Stimulated activated CD8-positive, alpha-beta memory T cell treated with anti-CD3 and anti-CD28 coated beads, Interleukin-15, amount 100 ng/mL, for 4 hours (primary cell): ENCODE data around the gene CMTM7.
"Not testable (repeated sequence)": the region's sequence is repeated elsewhere in the genome, so short reads cannot be mapped to it uniquely, and the experiment has no call there.

ENCODE experiments used
- DNase-seq, 2 donors: peaks; one replicate each; pipeline ENCODE4 v3.0.0-alpha.2; 2020; ENCODE audit warnings: low read depth in 2 of 2

Gene CMTM7

DNA sequence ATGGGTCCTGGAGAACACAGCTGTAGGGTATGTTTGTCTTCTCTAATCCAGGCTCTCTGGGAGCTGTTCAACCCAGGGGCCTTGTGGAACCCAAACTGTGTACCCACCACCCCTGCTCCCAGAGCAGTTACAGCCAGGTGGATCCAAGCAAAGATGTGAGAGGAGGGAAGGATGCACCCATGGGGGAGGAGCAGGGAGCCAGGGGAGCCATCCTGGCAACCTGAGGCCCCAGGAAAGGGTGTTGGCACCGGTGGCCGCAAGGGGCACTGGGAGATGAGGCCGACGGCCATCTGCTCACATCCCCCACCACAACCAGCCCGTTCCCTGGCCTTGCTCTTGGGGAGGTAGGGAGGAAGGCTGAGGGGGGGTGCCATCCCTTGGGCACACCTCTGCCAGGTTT, 67.8 kb downstream of the CMTM7 start:
- no peak for DNase-seq

DNA sequence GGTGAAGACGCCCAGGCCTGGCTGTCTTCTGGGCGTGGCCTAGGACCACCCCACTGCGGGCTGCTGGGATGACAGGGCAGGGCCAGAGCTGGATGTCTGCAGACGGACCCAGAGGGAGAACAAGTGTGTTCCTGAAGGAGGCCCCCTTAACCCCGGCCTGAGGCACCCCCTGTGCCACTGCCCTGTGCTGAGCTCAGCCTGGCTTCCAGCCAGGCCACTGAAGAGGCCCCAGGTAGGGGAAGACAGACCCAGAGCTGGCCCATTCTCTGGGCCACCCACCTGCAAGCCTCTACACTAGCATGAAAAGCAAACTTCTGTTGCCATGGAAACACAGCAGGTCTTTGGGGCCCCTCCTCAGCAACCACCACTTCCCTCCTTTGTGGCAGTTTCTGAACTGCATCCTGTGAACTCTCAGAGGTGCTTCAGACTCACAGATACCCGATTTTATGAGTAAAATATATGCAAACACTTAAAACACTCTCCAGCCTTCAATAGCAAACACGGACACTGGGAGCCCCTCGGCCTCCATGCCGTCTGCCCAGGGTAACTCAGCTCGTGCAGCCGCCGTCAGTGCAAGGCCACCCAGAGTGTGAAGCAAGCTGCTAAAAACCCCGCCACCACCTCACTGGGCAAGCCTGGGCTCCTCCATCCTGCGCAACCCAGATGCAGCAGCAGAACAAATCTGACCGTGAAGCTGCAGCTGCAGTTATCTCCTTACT, 68.5 kb downstream of the CMTM7 start:
- peak in 1 of 2 donors; percentile 26 for DNase-seq

DNA sequence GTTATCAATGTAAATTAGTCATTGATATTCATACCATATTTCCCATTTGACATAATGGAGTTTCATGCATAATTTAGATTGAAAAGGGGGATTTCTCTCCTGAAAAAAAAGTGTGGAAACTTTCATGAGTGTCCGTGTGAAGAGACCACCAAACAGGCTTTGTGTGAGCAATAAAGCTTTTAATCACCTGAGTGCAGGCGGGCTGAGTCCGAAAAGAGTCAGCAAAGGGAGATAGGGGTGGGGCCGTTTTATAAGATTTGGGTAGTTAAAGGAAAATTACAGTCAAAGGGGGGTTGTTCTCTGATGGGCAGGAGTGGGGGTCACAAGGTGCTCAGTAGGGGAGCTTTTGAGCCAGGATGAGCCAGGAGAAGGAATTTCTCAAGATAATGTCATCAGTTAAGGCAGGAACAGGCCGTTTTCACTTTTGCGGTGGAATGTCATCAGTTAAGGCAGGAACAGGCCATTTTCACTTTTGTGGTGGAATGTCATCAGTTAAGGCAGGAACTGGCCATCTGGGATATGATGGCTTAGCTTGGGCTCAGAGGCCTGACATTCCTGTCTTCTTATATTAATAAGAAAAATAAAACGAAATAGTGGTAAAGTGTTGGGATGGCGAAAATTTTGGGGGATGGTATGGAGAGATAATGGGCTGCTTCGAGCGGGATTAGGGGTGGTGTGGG, 69.3 kb downstream of the CMTM7 start:
- not testable (repeated sequence) for DNase-seq

DNA sequence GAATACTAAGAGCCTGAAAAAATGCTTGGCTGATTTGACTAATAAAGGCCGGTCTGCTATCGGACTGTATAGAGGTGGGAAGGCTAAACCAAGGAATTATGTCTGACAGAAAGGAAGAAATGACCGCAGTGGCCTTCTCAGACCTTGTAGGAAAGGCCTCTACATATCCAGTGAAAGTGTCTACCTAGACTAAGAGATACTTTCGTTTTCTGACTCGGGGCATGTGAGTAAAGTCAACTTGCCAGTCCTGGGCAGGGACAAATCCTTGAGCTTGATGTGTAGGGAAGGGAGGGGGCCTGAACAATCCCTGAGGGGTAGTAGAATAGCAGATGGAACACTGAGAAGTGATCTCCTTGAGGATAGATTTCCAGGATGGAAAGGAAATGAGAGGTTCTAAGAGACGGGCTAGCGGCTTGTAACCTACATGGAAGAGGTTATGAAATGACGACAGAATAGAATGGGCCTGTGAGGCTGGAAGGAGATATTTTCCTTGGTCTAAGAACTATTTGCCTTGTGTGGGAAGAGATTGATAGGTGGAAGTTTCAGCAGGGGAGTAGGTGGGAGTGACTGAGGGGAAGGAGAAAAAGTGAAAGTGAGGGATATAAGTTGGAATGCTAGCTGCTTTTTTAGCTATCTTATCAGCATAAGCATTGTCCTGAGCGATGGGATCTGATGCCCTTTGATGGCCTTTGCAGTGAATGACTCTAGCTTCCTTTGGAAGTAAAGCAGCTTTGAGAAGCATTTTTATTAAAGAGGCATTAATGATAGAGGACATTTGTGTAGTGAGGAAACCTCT, 70.7 kb downstream of the CMTM7 start:
- DNase-seq, result not testable (repeated sequence)

DNA sequence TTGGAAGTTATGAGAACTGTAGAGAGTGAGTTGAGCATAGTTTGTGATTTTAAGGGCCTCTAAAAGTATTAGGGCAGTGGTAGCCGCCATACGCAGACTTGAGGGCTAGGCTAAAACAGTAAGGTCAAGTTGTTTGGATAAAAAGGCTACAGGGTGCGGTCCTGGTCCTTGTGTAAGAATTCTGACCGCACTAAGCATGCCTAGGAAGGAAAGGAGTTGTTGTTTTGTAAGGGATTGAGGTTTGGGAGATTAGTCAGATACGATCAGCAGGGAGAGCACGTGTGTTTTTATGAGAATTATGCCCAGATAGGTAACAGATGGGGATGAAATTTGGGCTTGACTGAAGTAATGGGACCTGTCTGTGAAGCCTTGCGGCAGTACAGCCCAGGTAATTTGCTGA, 71.8 kb downstream of the CMTM7 start:
- DNase-seq, result not testable (repeated sequence)

DNA sequence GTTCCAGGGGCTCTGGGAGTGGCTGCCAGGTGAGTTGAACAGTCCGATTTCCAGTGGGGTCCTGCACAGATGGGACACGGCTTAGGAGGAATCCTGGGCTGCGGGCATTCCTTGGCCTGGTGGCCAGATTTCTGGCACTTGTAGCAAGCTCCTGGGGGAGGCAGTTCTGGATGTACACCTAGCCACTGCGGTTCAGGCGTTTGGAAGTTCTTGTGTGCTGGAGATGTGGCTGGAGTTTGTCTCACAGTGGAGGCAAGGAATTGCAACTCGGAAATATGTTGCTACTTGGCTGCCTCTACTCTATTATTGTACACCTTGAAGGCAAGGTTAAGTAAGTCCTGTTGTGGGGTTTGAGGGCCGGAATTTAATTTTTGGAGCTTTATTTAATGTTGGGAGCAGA, 73.1 kb downstream of the CMTM7 start:
- not testable (repeated sequence) for DNase-seq

DNA sequence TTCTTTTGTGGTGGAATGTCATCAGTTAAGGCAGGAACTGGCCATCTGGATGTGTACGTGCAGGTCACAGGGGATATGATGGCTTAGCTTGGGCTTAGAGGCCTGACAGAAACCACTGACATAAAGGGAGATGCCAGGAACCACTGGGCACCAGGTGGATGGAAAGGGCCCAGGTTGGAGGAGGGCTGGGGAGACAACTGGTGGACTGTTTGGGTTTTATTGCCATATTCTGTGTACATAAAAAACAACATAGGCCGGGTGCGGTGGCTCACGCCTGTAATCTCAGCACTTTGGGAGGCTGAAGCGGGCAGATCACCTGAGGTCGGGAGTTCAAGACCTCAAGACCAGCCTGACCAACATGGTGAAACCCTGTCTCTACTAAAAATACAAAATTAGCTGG, 75.2 kb downstream of the CMTM7 start:
- not testable (repeated sequence) for DNase-seq

DNA sequence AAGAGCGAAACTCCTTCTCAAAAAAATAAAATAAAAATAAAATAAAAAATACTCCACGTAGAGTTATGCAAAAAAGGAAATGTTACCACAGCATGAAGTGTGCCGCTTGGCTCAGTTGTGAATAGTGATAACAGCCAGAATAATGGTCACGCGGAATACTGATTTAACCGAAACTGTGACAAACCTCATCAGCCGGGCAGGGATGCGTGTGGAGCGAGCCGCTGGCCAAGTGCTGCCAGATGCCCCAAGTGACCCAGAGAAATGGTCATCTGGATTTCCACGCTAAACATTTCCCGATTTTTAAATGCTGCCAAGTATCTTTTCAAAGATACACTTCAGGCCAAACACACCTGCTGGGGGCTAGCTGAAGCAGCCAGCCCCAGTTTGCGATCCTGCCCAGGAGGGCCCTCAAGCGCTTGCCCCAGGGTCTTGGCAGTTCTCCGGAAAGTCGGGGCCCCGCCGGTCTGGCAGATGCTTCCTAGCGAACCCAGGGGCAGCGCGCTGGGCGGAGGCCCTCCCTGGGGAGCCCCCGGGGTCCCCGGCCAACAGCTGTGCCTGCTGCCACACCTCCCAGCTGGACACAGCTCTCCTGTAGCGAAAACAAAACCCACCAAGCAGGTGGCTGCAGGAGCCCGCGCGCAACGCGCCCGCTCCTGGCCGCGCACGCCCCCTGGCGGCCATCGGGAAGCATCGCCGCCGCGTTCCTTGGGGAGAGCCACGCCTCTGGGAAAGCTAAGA, 75.8 kb downstream of the CMTM7 start:
- DNase-seq, result peak; percentile 45 to 46

DNA sequence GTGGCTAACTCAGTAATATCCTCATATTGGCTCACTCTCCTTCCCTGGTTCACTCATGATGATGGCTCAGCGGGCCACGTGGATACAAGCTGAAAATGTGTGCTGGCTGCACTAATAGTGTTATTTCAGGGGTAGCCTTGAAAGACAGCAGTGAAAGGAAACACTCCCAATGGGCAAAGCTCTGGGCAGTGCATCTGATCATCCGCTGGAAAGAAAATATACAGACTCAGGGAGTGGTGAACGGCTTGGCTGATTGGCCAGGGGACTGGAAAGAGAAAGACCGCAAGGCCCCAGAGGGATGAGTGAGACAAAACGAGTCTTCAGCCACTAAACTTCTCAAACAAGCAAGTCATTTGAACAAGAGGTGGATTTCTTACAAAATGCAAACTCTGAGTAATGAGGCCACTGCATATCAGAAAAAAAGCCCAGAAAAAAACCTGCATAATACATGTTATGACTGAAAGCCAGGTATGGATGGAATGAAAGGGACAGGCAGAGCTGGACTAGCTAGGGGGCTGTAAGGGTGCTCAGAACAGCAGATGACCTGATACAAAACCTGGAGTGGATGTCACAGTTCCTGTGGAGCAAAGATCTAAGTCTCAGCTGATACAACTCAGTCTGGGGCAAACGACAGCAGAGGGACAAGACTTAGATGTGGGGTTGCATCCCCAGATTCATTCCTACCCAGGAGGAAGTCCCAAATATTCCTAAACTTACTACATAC, 77.7 kb downstream of the CMTM7 start:
- no peak for DNase-seq

DNA sequence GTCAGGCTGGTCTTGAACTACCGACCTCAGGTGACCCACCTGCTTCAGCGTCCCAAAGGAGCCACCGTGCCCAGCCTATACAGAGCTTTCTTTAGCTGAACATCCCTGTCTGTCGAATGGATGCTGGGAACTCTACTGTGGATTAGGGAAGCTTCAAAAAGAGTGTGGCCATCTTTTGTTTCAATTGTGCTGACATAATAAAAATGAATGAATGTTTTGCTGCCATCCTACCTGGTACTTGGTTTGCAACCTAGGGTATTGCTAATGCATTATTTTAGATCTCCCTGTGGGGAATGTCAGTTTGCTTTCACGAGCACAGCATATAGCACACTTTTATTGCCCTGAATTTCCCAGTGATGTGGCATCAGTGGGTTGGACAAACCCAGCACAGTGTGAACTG, 78.7 kb downstream of the CMTM7 start:
- DNase-seq, result no peak

DNA sequence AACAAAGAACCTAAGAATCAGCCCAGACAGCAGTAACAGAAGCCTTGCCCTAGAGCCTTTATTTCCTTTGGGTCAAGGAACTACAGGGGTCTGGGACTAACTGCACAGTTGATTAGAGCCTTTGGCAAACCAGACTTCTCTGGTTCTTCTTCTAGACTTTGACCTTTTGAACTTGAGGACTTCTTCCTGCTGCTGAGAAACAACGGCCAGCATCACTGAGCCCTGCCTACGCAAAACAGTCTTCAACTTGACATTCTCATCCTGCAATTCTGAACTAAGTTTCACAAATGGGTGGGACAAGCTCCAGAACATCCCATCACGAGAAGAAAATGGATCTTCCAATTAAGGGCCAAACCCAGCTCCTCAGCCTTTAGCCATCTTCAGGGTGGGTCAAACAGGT, 79.6 kb downstream of the CMTM7 start:
- no peak for DNase-seq

DNA sequence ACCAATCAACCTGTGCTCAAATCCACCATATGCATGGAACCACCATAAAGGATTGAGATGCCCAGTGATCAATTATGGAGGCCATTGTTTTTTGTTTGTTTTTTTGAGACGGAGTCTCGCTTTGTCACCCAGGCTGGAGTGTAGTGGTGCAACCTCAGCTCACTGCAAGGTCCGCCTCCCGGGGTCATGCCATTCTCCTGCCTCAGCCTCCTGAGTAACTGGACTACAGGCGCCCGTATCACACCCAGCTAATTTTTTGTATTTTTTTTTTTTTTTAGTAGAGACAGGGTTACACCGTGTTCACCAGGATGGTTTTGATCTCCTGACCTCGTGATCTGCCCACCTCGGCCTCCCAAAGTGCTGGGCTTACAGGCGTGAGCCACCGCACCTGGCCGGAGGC, 80.5 kb downstream of the CMTM7 start:
- not testable (repeated sequence) for DNase-seq

DNA sequence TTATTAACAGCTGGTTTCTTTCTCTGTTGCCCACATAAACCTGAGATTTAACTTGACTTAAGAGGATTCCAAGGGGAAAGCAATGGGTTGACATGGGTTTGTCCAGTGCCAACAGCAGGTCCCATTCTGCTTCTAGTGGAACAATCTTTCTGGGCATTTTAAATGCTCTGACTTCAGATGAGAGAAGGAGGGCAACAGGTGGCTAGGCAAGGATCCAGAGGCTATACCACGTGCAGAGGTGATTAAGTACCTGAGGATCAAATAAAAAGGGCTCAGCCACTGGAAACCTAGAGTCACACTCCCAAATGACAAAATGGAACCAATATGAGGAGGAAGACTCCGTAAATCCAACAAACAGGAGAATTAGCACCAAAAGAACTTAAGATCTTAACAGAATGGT, 82.5 kb downstream of the CMTM7 start:
- DNase-seq, result no peak

DNA sequence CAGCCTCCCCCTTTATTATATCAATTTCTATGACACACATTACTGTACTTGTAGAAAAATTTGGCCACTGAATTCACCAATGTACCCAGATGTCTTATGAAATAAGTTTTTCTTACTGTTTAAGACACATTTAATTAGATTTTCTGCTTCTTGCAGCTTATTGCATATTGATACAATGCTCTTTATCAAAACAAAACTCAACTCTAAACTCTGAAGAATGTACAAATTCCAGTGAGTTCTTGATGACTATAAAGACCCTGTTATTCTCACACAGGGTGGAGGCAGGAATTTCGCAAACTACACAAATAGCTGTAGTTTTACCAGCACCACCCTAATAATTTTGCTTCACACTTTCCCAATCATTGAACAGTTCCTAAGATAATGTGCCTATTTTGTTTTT, 89.0 kb downstream of the CMTM7 start:
- DNase-seq, result no peak

DNA sequence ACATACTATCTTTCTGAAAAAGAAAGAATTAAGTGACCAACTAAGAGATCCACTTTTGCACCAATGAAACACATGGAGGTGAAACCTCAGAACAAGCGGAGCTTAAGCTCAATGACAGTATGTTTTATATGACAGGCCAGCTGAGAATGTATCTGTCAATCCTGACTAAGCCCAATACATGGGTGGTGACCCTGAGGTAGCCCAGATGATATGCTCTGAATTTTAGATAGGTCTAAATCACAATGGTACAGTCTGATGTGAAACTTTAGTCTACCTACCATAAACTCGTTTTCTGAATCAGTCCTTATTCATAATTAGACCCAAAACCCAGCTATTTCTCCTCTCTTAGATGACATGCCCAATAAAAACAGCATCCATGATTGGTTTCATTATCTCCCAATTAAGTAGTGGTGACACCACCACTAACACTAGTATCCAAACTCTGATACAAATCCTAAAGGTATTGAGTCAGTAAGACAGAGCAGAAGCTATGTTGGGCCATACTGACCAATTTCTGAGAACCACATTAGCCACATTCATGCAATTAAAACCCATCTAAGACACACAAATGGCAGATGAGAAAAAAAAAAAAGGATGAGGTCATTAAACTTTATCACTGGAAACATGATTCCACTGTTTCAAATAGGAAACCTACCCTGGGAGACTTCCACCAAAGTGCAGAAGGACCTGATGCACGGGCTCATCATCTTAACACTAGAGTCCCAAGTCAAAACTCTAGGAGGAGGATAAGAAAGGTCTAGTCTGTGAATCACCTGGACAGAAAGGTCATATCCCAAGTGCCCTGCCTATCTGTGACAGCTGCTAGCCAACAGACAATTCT, 90.4 kb downstream of the CMTM7 start:
- no peak for DNase-seq

DNA sequence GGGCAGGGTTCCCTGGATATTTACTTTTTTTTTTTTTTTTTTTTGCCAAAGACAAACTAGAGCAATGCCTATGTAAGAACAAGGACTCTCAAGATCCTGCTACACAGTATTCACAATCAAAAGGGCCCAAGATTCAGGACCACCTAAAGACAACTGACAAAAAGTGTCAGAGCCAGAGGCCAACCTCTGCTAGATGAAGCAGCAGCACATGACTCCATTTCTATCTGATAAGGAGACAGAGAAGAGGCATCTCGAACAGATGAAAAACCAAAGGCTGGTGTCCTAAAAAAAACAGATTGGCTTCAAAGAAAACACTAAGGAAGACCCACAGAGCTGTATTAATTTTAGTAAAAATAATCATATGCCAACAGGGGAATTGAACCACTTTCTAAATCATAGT, 91.0 kb downstream of the CMTM7 start:
- no peak for DNase-seq

DNA sequence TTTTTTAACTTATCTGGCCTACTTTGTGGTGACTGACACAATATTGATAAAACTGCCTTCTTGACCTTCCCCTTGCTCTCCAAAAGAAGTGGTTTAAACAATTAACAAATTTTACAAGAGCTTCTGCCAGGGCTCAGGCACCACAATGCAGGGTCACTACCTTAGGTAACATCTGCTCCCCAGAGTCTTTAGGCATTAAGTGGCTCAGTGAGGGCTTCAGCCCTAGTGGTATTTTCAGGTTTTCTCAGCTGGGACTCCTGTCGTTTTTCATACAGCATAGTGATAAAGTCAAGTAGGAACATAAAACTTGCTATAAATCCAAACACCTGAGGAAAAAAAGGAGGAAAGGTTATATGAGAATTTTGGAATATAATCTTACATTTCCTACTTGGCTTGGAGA, 92.1 kb downstream of the CMTM7 start:
- DNase-seq, result no peak

DNA sequence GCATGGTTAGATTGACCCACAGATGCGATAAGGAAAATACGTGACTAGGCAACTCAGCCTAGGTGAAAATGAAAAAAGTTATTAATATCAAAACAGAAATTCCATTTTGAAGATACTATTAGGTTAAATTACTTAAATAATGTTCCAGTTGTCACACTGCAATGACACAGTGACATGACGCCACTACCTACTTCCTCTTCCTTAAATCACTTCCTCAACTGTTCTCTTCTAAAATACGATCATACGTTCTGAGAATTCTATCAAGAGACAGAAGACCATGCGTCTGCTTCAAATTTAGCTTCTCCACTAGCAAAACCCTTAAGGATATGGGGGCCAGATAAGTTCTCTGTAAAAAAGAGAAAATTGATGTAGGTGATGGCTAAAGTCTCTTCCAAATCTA, 92.8 kb downstream of the CMTM7 start:
- DNase-seq, result no peak

DNA sequence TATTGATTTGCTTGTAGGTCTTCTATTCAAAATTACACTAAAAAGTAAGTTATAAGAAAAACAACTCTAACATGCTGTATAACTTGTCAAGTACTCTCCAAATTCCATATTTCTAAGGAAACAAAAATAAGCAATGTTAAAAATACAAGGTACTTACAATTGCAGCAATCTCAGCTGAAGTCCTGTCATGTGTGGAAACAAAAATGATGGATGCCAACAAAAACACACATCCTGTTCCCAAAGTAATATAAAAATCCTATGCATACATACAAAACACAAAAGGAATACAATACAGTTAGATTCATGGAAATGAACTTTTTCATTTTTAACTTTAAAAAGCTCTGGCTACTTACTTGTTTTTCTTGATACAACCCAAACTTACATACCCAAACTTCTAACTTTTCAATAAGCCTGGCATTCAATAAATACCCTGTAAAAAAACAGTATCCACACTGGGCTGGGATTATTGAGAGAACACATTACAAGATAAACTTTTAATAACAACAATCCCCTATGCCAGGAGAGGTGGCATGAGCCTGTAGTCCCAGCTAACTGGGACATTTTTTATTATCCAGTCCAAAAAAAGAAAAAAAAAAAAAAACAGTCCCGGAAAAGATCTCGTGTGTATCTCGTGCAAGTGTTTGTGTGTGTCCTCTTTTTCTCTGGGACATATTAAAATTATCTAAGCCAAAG, 96.3 kb downstream of the CMTM7 start:
- no peak for DNase-seq

DNA sequence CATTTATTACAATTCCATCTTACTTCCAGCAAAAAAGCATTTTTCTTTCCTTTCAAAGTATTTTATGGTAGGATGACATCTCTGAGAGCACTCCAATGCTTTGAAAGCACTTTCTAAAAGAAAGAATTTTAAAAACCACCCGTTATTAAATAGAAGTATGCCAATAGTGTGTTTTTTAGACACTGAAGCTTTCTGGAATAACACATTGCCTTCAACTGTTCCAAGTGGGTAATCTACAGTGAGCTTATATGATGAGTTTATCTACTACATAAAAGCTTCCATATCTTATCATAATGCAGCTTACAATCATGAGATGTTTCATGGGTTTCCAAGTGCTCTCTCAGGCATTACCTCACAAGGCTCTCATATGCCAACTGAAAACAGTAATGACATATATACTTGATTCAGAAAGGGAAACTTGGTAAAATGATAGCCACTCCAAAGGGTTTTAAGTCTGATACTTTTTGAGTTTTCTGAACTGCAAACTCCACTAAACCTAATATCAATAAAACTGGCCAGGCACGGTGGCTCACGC, 96.9 kb downstream of the CMTM7 start:
- DNase-seq, result no peak
